Measurements from ENCODE around the gene CMTR1.

DNA sequence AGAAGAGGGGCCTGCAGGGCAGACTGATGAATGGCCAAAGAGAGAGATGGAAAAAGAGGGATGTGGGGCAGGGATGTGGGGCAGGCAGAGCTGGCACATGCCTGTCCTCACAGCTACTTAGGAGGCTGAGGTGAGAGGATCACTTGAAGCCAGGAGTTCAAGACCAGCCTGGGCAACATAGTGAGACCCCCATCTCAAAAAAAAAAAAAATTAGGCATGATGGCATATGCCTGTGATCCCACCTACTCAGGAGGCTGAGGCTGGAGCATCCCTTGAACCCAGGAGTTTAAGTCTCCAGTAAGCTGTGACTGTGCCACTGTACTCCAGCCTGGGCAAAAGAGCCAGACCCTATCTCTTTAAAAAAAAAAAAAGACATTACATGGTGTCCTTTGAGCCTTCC, 44.4 kb upstream of the CMTR1 start:
- TF ChIP-seq CTCF (conservative IDR thresholded peaks at IDR 0.05) = no peak
- no peak for TF ChIP-seq ZFX (IDR thresholded peaks at IDR 0.05)
